ENCODE results near the gene SRPK2. TPM values are rescaled to one million over a fixed set of nuclear protein-coding genes. Genes with fewer than 3 reads are reported as not detected.

SRPK2 gene
- total RNA-seq, 2 donors from 2014 or later: 46.2 to 50.0 TPM

DNA sequence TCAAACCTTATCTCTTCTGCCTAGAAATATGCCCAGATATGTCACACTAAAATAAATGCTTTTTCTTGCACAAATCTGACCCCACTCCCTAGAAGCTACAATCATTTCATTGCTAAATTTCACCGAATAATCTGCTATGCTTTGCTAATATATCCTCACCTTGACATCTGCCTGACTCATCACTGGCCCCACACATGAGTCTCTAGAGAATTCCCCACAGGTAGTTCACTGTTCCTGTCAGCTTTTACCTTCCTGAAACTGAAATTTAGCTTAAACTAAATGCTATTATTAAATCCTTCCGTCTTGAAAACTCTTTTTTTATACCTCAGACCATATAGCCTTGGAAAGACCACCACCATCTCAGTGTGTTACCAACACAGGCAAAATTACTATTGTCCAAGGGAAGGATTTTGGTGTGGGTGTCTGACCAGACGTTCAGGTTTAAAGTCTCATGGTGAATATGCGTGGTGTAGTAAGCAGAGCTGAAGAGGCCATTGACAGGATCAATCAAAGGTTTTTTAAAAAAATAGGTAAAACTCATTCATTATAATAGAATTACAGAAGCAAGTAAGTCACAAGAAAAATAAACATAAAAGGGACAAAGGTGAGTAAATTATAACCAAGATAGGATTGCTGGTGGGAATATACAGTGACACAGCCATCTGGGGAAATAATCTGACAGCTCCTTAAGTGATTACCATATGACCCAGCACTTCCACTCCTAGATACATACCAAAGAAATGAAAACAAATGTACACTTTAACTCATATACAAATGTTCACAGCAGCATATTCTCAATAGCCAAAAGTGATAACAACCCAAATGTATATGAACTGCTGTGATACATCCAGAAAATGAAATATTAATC lies 201.2 kb downstream of the SRPK2 start:
- DNase-seq (no peak), ATAC-seq (no peak)
- Mint-ChIP-seq H3K36me3 (ENCODE audit: low read depth) (peaks cover 2% of the 10 kb centered on the region), H3K27me3 (no peaks in the 10 kb centered on the region), H3K4me1 (peaks cover 24% of the 10 kb centered on the region), H3K4me3 (no peak overlapping the region), H3K27ac (peak overlapping the region; percentile 24)
- no peaks in the 10 kb centered on the region for H3K9me3 ChIP-seq (ENCODE audit: control insufficient read depth, low read length, poor library complexity, severe bottlenecking)

DNA sequence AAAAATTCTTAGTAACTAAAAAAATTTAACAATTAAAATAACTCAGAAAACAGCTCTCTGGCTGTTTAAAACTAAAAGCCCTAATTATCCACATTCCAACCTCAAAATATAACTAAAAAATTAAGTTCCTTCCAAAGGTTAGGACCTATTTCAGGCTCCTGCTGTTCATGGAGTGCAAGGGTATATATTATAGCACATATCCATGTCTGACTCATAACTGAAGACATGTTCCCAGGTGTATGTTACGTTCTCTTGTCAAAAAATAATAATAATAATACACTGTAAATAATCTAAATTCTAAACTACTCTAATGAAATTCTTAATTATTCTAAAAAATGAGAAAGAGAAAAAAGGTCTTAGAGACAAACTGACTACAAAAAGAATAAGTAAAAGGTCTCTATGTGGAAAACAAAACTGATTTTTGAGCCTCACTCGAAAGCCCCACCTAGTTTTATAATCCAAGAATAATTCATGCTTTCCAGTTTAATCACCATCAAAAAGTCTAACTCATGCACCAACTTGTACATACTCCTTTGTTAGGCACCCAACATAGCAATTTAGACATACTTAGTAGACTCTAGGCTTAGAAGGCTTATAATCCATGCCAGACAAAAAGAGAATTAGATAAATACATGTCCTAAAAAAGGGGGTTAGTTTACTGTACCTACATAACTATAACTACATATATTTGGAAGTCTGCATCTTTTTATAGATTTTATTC lies 203.3 kb downstream of the SRPK2 start:
- DNase-seq: no peak
- no peak overlapping the region for H3K27ac Mint-ChIP-seq
- peaks cover 5% of the 10 kb centered on the region for H3K36me3 Mint-ChIP-seq (ENCODE audit: low read depth)
- no peak for ATAC-seq
- no peaks in the 10 kb centered on the region for H3K27me3 Mint-ChIP-seq
- no peaks in the 10 kb centered on the region for H3K9me3 ChIP-seq (ENCODE audit: control insufficient read depth, low read length, poor library complexity, severe bottlenecking)
- H3K4me3 Mint-ChIP-seq: no peak overlapping the region
- H3K4me1 Mint-ChIP-seq: peaks cover 18% of the 10 kb centered on the region

DNA sequence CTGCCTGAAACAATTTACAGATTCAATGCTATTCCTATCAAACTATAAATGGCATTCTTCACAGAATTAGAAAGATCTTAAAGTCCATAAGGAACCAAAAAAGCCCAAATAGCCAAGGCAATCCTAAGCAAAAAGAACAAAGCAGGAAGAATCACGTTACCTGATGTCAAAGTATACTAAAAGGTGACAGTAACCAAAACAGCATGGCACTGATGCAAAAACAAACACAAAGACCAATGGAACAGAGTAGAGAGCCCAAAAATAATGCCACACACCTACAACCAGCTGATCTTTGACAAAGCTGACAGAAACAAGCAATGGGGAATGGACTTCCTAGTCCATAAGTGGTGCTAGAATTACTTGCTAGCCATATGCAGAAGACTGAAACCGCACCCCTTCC lies 208.7 kb downstream of the SRPK2 start:
- no peak for DNase-seq
- Mint-ChIP-seq H3K4me1 (peaks cover 7% of the 10 kb centered on the region), H3K36me3 (ENCODE audit: low read depth) (peaks cover 3% of the 10 kb centered on the region), H3K27me3 (no peaks in the 10 kb centered on the region), H3K27ac (no peak overlapping the region), H3K4me3 (no peak overlapping the region)
- no peak for ATAC-seq
- peaks cover 3% of the 10 kb centered on the region for H3K9me3 ChIP-seq (ENCODE audit: control insufficient read depth, low read length, poor library complexity, severe bottlenecking)

DNA sequence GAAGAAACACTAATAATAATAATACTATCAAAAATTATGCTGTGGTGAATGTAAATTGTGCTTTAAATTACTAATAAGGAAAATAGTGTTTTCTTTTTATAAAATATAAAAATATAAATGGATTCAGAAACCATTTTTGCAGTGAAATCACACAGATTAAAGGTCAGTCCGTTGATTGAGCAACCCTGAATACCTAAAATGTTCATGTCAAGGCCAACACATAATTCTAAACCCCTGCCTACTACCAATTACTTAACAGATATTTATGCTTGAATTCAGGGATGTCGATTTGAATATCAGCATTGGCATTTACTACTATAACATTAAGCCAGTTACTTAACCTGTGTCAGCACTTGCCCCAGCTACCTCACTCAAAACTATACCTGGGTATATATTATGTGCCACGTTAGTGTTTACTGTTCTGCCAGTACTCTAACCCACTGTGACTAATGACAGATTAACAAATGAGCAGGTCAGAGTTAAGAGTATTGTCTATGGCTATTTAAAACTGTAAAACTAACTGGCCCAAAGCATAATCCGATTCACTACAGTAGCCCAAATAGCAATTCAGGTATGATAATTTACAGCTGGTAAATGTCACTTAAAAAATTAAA lies 209.7 kb downstream of the SRPK2 start:
- H3K36me3 Mint-ChIP-seq (ENCODE audit: low read depth): peaks cover 3% of the 10 kb centered on the region
- no peak for ATAC-seq

DNA sequence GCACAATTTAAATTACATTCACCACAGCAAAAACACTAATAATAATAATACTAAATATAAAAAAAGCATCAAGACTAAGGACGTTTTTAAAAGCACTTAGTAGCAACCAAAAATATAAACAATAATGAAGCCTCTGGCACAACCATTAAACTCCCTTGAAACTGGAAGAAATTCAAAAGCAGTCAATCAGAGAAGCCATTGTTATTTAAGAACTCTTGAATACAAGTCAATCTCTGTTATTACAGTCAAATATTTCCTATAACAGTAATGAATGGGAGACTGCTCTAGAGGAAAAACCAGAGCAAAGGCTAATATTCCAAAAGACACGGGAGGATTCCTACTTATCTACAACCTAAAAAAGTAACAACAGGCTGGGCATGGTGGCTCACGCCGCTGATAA lies 210.5 kb downstream of the SRPK2 start:
- ATAC-seq (no peak), DNase-seq (no peak)
- H3K9me3 ChIP-seq (ENCODE audit: control insufficient read depth, low read length, poor library complexity, severe bottlenecking): peaks cover 3% of the 10 kb centered on the region
- Mint-ChIP-seq H3K4me3 (no peak overlapping the region), H3K27ac (no peak overlapping the region), H3K27me3 (no peaks in the 10 kb centered on the region), H3K36me3 (ENCODE audit: low read depth) (peaks cover 3% of the 10 kb centered on the region), H3K4me1 (peaks cover 13% of the 10 kb centered on the region)

More for the DNA sequence above, 209.7 kb downstream of the SRPK2 start:
- Mint-ChIP-seq H3K27ac (no peak overlapping the region), H3K4me3 (no peak overlapping the region), H3K27me3 (no peaks in the 10 kb centered on the region), H3K4me1 (peaks cover 10% of the 10 kb centered on the region)
- H3K9me3 ChIP-seq (ENCODE audit: control insufficient read depth, low read length, poor library complexity, severe bottlenecking): peaks cover 3% of the 10 kb centered on the region
- no peak for DNase-seq

DNA sequence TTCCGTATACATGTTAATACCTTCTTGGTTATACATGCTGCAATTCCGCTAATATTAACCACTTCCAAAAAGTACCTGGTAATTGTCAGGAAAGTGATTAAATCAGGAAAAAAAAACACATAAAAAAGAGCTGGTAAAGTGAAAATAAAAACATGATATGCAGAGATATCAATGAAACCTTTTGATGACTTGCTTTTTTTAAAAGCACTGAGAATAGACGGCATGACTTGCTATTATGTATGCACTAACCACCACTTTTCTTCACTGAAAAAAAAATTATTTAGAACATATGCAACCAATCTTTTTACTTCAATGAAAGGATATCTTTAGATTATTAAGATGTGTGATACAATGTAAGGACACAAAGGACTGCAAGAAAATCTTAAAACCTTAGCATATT lies 211.7 kb downstream of the SRPK2 start:
- no peak for ATAC-seq
- Mint-ChIP-seq H3K4me1 (peaks cover 12% of the 10 kb centered on the region), H3K27me3 (no peaks in the 10 kb centered on the region), H3K27ac (no peak overlapping the region), H3K36me3 (ENCODE audit: low read depth) (peaks cover 3% of the 10 kb centered on the region), H3K4me3 (no peak overlapping the region)
- no peak for DNase-seq
- peaks cover 3% of the 10 kb centered on the region for H3K9me3 ChIP-seq (ENCODE audit: control insufficient read depth, low read length, poor library complexity, severe bottlenecking)

DNA sequence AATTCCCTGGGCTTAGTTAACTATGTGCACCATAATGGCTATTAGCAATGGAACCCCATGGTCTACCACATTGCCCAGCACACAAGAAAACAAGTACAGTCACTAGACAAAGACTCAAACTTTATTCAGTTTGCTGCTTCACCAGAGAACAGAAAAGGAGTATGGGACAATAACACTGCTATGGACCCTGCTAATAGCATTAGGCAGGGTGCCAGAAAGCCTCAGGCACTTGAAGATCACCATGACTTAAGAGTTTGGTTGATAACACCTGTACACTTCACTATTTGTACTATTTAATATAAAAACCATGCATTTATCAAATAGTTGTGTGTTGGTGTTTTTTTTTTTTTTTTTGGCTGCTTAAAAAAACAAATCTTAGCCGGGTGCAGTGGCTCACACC lies 215.1 kb downstream of the SRPK2 start:
- H3K9me3 ChIP-seq (ENCODE audit: control insufficient read depth, low read length, poor library complexity, severe bottlenecking): no peaks in the 10 kb centered on the region
- H3K4me1 Mint-ChIP-seq: peaks cover 21% of the 10 kb centered on the region
- H3K27me3 Mint-ChIP-seq: no peaks in the 10 kb centered on the region
- peaks cover 2% of the 10 kb centered on the region for H3K36me3 Mint-ChIP-seq (ENCODE audit: low read depth)
- ATAC-seq: no peak
- H3K27ac Mint-ChIP-seq: no peak overlapping the region
- no peak for DNase-seq
- no peak overlapping the region for H3K4me3 Mint-ChIP-seq

DNA sequence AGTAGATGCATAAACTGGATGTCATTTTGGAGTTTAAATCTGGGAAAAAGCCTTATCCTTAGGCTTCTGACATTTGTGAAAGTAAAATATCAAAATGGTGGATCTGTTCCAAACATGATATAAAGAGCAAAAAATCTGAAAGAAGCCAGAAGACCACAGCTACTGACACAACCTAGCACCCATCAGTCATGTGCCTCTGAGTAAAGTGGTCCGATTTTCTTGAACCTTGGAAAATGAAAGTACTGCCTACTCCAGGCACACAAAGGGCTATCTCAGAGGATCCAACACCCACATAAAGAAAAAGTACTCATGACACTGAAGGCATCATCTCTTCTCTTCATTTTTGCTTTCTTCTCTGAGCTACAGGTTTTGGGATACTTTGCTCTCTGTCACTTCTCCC lies 224.0 kb downstream of the SRPK2 start:
- ATAC-seq: no peak
- no peak overlapping the region for H3K4me3 Mint-ChIP-seq
- peaks cover 5% of the 10 kb centered on the region for H3K4me1 Mint-ChIP-seq
- no peaks in the 10 kb centered on the region for H3K9me3 ChIP-seq (ENCODE audit: control insufficient read depth, low read length, poor library complexity, severe bottlenecking)
- peaks cover 6% of the 10 kb centered on the region for H3K36me3 Mint-ChIP-seq (ENCODE audit: low read depth)
- DNase-seq: no peak
- H3K27me3 Mint-ChIP-seq: no peaks in the 10 kb centered on the region
- H3K27ac Mint-ChIP-seq: peak overlapping the region; percentile 43

DNA sequence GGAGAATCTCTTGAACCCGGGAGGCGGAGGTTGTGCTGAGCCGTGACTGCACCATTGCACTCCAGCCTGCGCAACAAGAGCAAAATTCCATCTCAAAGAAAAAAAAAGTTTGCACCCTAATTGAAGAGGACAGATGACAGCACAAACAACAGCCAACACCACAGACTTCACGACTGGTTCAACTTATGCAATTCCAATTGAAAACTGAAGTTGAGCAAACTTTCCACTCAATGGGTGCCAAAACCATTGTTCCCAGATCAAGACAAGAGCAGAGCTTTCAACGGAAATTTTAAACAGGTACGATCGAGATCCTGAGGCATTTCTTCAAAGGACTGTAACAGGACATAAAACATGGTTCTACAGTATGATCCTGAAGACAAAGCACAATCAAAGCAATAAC lies 225.0 kb downstream of the SRPK2 start:
- H3K9me3 ChIP-seq (ENCODE audit: control insufficient read depth, low read length, poor library complexity, severe bottlenecking): no peaks in the 10 kb centered on the region
- H3K27me3 Mint-ChIP-seq: no peaks in the 10 kb centered on the region
- DNase-seq (no peak), ATAC-seq (no peak)
- no peak overlapping the region for H3K27ac Mint-ChIP-seq
- peaks cover 2% of the 10 kb centered on the region for H3K4me1 Mint-ChIP-seq
- peaks cover 6% of the 10 kb centered on the region for H3K36me3 Mint-ChIP-seq (ENCODE audit: low read depth)
- no peak overlapping the region for H3K4me3 Mint-ChIP-seq

DNA sequence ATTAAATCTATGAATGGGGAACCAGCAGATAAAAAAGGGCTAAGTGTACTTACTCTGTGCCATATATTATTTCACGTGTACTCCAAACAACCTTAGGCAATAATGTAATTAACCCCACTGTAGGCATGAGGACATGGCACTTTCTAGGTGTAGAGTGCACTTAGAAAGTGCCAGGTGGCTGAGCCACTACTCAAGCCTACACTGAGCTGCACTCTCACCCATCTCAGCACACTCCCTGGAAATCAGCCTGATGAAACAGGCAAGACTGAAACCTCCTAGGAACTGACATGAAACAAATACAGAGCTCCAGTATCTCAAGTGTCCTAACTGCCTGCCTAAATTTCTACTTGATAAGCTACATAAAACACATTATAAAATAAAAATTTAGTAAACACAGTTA lies 227.4 kb downstream of the SRPK2 start:
- ATAC-seq: no peak
- Mint-ChIP-seq H3K4me3 (no peak overlapping the region), H3K27me3 (no peaks in the 10 kb centered on the region), H3K27ac (no peak overlapping the region), H3K36me3 (ENCODE audit: low read depth) (peaks cover 13% of the 10 kb centered on the region), H3K4me1 (peaks cover 12% of the 10 kb centered on the region)
- H3K9me3 ChIP-seq (ENCODE audit: control insufficient read depth, low read length, poor library complexity, severe bottlenecking): no peaks in the 10 kb centered on the region
- DNase-seq: no peak

DNA sequence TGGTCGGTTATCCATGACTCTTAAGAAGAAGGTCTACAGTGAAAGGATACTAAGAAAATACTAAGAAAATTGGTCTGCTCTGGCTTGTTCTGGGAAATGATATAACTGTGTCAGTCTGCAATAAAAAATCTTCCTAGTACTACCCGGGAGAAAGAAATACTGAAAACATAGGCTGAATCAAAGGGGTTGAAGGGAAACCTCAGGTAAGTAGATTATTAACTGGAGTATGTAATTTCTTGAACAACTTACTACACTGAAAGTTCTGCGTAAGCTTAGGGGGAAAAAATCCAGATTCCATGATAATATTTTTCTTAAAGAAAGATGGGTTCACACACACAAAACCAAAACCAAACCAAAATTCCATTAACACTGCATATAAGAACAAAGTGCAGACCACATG lies 231.4 kb downstream of the SRPK2 start:
- H3K27ac Mint-ChIP-seq: peak overlapping the region; percentile 88
- H3K27me3 Mint-ChIP-seq: no peaks in the 10 kb centered on the region
- H3K4me3 Mint-ChIP-seq: no peak overlapping the region
- H3K4me1 Mint-ChIP-seq: peaks cover 17% of the 10 kb centered on the region
- no peak for DNase-seq
- peaks cover 8% of the 10 kb centered on the region for H3K36me3 Mint-ChIP-seq (ENCODE audit: low read depth)
- no peak for ATAC-seq
- H3K9me3 ChIP-seq (ENCODE audit: control insufficient read depth, low read length, poor library complexity, severe bottlenecking): no peaks in the 10 kb centered on the region

DNA sequence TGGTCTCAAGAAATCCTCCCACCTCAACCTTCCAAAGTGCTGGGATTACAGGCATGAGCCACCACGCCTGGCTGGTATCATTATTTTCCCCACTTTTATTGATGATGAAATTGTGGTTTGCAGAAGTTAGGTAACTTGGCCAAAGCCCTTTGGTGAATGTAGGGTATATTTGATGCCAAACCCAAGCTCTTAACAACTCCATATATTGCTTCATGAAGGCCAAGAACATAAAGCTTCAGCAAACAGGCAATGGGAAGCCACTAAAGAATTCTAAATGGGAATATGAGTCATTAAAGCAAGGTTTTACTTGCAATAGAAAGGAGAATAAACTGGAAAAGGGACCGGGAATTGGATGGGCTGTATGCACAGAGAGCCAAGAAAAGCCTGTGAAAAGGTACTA lies 232.0 kb downstream of the SRPK2 start:
- Mint-ChIP-seq H3K4me3 (no peak overlapping the region), H3K36me3 (ENCODE audit: low read depth) (peaks cover 8% of the 10 kb centered on the region), H3K27me3 (no peaks in the 10 kb centered on the region), H3K4me1 (peaks cover 17% of the 10 kb centered on the region), H3K27ac (peak overlapping the region; percentile 88)
- H3K9me3 ChIP-seq (ENCODE audit: control insufficient read depth, low read length, poor library complexity, severe bottlenecking): no peaks in the 10 kb centered on the region
- DNase-seq (no peak), ATAC-seq (no peak)

DNA sequence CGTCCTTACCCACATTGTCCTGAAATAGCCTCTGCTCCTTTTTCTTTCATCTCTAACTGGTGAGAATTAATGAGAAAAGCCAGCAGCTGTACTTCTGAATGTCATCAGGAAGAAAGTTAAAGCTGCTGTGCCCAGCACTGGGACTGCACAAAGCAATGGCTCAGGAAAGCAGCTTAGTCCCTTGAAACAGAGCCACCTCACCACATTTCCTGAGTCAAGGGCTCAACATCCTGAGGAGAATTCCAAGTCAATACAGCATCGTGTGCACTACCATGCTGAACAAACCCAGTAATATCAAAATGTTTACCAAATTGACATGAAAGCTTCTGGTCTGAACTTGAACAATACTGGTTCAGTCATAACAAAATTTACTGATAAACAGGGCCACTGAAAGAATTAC lies 234.6 kb downstream of the SRPK2 start:
- Mint-ChIP-seq H3K36me3 (ENCODE audit: low read depth) (peaks cover 8% of the 10 kb centered on the region), H3K27ac (no peak overlapping the region)

More for the DNA sequence above, 234.6 kb downstream of the SRPK2 start:
- DNase-seq (no peak), ATAC-seq (no peak)
- Mint-ChIP-seq H3K4me3 (no peak overlapping the region), H3K4me1 (peaks cover 22% of the 10 kb centered on the region), H3K27me3 (no peaks in the 10 kb centered on the region)
- no peaks in the 10 kb centered on the region for H3K9me3 ChIP-seq (ENCODE audit: control insufficient read depth, low read length, poor library complexity, severe bottlenecking)

Data from T-helper 17 cell (primary cell).